GM12873 (cell line): ENCODE results near the gene HCAR1.

Experiments used
- TF ChIP-seq, protein P1 (sequence below): IDR thresholded peaks from 2 replicates; pipeline ENCODE4 v1.5.1; 2012; ENCODE audit warnings: low read depth, mild to moderate bottlenecking, moderate library complexity, low read length, control low read depth; ENCODE audit not compliant: insufficient read depth; ENCODE audit errors: missing control alignments

HCAR1 gene

DNA sequence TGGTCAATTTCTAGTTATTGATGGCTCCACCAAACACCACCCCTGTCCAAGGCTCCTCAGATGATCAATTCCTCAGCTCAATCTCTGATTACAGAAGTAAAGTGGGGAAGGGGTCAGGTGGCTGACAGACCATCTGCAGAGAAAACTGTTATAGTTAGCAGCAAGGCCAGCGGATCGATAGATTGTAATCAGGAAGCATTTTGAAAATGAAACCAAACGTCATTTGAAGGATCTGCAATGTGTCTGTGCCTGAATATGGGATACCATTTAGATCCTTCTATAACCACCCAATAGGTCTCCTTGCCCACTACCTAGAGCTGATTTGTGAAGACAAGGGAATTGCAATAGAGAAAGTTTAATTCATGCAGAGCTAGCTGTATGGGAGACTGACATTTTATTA lies 39.1 kb downstream of the HCAR1 start:
- TF ChIP-seq, protein P1, sequence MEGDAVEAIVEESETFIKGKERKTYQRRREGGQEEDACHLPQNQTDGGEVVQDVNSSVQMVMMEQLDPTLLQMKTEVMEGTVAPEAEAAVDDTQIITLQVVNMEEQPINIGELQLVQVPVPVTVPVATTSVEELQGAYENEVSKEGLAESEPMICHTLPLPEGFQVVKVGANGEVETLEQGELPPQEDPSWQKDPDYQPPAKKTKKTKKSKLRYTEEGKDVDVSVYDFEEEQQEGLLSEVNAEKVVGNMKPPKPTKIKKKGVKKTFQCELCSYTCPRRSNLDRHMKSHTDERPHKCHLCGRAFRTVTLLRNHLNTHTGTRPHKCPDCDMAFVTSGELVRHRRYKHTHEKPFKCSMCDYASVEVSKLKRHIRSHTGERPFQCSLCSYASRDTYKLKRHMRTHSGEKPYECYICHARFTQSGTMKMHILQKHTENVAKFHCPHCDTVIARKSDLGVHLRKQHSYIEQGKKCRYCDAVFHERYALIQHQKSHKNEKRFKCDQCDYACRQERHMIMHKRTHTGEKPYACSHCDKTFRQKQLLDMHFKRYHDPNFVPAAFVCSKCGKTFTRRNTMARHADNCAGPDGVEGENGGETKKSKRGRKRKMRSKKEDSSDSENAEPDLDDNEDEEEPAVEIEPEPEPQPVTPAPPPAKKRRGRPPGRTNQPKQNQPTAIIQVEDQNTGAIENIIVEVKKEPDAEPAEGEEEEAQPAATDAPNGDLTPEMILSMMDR = no peak

DNA sequence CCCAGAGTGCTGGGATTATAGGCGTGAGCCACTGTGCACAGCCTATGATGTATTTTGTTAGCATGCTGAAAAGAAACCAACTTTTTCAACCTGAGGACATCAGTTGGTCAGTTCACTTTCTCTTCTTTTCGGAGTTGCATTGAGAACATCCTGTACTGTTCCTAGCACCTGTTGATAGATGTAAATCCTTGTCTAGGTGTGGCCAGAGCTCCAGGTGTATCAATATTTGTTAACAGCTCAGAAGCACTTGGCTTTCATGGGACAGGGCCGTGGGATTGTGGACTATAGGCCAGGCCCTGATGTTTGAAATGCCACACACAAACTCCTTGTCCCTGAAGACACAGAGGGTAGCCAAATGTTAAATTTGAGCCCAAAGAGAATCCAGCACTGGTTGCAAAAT lies 42.4 kb downstream of the HCAR1 start:
- TF ChIP-seq, protein P1 = no peak

DNA sequence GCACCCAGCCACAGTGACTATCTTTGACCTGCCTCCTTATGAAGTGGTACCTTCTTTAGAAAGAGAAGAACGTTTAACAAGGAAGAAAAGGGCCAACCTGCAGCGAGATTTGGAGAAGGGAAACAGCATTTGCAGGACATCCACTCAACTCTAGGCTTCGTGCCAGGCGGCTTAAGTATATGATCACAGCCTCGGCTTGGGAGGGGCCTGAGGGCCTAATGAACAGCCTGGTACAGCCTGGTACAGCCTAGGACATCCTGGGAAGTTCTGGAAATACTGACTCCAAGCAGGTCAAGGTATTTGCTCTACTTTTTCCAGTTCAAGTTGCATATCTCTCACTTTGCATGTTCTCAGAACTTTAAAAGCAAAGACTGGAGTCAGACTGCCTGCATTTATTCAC lies 43.6 kb downstream of the HCAR1 start:
- TF ChIP-seq, protein P1 = no peak

DNA sequence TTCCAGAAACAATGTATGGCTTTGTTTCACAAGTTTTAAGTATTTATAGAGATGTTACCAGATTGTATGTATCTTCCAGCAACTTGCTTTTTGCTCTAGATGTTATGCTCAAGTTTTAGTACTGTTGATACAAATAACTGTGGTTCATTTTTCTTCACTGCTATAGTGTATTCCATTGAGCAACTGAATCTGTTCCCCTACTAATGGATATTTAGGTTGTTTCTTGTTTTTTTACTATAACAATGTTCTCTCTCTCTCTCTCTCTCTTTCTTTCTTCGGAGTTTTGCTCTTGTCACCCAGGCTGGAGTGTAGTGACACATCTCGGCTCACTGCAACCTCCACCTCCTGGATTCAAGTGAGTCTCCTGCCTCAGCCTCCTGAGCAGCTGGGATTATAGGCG lies 44.1 kb downstream of the HCAR1 start:
- TF ChIP-seq, protein P1 = no peak

DNA sequence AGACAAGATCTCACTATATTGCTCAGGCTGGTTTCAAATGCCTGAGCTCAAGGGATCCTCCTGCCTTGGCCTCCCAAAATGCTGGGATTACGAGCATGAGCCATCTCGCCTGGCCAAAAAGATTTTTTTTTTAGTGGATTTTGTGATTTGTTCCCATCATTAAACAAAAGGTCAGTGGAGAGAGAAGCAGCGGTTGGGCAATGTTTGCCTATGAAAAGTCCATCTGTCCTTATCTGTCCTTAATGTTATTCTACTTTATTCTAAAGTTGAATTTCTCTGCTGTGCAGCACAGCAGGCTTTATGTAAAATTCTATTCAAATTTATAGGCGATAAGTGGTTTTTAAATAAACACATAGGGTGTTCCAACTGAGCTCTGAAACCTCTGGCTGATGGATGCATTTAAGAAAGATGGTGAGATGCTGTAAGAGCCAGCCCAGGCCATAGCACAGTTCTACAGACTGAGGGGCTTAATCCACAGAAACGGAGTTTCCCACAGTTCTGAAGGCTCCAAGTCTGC lies 46.3 kb downstream of the HCAR1 start:
- TF ChIP-seq, protein P1 = no peak

DNA sequence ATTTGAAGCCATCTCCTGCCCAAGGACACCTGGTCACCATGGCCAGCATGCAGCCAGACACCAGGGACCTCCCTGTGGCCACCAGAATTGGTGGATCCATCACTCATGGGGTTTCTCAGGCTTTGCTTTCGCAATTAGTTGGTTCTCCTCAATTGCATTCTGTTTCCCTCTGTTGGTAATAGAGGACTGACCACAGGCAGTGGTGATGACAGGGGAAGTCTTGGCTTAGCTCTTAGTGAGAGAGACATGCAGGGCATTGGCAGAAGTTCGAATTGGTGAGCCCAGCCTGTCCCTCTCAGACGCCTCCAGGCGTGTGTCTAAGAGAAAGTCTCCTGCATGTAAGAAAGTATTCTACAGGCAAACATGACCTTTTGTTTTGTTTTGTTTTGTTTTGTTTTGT lies 48.8 kb downstream of the HCAR1 start:
- TF ChIP-seq, protein P1 = no peak
